ENCODE measurements around the gene CSRP3.
A peak's percentile ranks its signal among the peaks of the same experiment; 100 is the strongest.

Gene CSRP3

DNA sequence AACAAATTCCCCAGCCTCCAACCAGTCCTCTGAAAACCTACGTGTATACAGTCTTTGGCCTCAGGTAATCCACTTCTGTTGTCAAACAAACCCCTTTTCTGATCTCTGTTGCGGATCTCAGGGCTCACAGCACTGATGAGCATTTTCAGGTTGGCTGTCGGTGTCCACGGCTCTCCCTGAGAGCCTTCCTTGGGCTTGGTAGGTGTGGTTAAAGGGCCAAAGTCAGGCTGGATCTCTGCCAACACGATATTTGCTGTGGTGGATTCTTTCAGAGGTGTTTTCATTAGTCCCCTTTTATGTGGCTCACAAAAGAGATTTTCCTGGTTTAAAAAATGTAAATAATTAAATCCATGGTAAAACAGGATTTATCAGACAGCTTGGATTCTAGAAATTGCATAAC, 36.0 kb upstream of the CSRP3 start:
- TF ChIP-seq ARNTL (CRISPR knock-in tag; IDR thresholded peaks at IDR 0.05; ENCODE audit: borderline replicate concordance, low read depth), result no peak
- no peak for ATAC-seq

DNA sequence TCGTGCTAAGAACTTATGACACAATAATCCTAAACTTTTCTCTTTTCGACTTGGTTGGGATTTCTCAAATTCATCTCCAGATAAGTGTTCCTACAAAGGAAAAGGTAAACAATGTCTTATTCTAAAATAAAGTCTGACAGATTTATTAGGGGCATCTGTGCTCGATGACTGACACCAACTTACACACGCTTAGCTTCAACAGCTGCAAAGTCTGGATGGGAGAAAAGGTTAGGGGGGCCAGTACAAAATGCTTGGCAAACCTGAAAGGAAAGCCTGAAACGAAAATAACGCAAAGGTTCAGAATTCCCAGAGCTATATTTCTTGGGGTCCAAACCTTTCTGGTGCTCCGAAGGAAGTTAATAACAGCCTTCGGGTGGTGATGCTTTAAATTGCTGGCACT, 35.6 kb upstream of the CSRP3 start:
- ATAC-seq, result no peak
- no peak for TF ChIP-seq RARB (CRISPR knock-in tag; IDR thresholded peaks at IDR 0.05)
- TF ChIP-seq OSR1 (CRISPR knock-in tag; IDR thresholded peaks at IDR 0.05), result no peak
- no peak for TF ChIP-seq ZNF70 (CRISPR knock-in tag; IDR thresholded peaks at IDR 0.05)
- TF ChIP-seq, protein P1, sequence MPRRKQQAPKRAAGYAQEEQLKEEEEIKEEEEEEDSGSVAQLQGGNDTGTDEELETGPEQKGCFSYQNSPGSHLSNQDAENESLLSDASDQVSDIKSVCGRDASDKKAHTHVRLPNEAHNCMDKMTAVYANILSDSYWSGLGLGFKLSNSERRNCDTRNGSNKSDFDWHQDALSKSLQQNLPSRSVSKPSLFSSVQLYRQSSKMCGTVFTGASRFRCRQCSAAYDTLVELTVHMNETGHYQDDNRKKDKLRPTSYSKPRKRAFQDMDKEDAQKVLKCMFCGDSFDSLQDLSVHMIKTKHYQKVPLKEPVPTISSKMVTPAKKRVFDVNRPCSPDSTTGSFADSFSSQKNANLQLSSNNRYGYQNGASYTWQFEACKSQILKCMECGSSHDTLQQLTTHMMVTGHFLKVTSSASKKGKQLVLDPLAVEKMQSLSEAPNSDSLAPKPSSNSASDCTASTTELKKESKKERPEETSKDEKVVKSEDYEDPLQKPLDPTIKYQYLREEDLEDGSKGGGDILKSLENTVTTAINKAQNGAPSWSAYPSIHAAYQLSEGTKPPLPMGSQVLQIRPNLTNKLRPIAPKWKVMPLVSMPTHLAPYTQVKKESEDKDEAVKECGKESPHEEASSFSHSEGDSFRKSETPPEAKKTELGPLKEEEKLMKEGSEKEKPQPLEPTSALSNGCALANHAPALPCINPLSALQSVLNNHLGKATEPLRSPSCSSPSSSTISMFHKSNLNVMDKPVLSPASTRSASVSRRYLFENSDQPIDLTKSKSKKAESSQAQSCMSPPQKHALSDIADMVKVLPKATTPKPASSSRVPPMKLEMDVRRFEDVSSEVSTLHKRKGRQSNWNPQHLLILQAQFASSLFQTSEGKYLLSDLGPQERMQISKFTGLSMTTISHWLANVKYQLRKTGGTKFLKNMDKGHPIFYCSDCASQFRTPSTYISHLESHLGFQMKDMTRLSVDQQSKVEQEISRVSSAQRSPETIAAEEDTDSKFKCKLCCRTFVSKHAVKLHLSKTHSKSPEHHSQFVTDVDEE (CRISPR knock-in tag; IDR thresholded peaks at IDR 0.05), result no peak
- no peak for TF ChIP-seq ZFP30 (CRISPR knock-in tag; IDR thresholded peaks at IDR 0.05)
- TF ChIP-seq, protein P2, sequence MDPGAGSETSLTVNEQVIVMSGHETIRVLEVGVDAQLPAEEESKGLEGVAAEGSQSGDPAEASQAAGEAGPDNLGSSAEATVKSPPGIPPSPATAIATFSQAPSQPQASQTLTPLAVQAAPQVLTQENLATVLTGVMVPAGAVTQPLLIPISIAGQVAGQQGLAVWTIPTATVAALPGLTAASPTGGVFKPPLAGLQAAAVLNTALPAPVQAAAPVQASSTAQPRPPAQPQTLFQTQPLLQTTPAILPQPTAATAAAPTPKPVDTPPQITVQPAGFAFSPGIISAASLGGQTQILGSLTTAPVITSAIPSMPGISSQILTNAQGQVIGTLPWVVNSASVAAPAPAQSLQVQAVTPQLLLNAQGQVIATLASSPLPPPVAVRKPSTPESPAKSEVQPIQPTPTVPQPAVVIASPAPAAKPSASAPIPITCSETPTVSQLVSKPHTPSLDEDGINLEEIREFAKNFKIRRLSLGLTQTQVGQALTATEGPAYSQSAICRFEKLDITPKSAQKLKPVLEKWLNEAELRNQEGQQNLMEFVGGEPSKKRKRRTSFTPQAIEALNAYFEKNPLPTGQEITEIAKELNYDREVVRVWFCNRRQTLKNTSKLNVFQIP (CRISPR knock-in tag; IDR thresholded peaks at IDR 0.05; ENCODE audit: borderline replicate concordance, low read depth), result no peak
- no peak for TF ChIP-seq TOX (CRISPR knock-in tag; IDR thresholded peaks at IDR 0.05; ENCODE audit: borderline replicate concordance)

DNA sequence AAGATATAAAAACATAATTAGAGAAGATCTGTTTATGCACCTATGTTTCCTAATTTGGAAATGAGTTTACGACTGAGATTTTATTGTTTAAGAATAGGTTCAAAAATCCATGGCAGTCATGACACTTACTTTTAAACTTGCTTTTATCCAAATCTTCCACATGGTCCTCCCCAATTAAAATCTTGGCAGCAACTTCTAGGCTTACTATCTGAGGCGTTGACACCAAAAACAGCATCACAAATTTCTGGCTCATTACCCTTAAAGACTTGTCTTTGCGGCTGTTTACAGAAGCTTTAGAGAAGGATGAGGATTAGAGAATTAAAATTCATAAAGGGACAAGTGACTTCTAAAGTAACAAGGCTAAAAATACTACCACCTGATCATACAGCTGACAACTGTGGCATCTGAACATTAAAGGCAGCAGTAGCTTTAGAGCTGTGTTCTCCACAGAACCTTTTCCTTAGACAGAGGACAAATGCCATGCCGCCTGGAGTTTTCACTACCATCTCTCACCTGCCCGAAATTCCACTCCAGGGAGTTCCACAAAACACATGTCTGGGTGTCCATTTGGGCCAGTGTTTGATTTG, 32.5 kb upstream of the CSRP3 start:
- no peak for ATAC-seq
- TF ChIP-seq, protein P3, sequence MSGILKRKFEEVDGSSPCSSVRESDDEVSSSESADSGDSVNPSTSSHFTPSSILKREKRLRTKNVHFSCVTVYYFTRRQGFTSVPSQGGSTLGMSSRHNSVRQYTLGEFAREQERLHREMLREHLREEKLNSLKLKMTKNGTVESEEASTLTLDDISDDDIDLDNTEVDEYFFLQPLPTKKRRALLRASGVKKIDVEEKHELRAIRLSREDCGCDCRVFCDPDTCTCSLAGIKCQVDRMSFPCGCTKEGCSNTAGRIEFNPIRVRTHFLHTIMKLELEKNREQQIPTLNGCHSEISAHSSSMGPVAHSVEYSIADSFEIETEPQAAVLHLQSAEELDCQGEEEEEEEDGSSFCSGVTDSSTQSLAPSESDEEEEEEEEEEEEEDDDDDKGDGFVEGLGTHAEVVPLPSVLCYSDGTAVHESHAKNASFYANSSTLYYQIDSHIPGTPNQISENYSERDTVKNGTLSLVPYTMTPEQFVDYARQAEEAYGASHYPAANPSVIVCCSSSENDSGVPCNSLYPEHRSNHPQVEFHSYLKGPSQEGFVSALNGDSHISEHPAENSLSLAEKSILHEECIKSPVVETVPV (CRISPR knock-in tag; IDR thresholded peaks at IDR 0.05), result no peak
- TF ChIP-seq OSR1 (CRISPR knock-in tag; IDR thresholded peaks at IDR 0.05) (no peak), CSDC2 (CRISPR knock-in tag; IDR thresholded peaks at IDR 0.05) (no peak), PPARA (CRISPR knock-in tag; IDR thresholded peaks at IDR 0.05; ENCODE audit: borderline replicate concordance) (no peak), RARB (CRISPR knock-in tag; IDR thresholded peaks at IDR 0.05) (no peak), ZFP3 (CRISPR knock-in tag; IDR thresholded peaks at IDR 0.05) (no peak)

DNA sequence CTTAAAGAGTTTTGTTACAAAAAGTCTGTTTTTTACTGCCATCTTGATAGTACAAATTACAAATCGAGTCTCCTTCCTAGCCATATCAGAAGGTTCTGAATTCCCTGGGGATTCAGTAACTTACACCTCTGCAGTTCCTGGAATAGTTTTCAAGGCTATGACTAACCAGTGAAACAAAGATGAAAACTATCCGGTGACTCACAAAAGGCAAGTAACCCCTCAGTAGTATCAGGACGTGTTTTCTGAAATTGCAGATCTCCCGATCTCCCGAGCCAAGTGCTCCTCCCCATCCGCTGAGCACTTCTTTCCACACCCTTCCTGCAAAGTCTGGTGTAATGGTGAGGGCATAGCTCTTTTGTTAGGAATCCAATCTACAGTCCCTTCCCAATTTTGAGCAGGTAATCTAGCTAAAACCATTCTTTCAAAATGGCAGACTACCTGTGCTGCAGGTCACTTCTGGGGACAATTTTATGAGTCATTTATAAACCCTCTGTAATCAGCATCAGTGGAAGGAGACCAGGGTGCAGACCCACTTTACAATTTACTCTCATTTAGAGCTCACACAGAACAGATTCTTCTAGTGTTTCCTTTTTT, 31.2 kb upstream of the CSRP3 start:
- peak; percentile 93 for ATAC-seq
- TF ChIP-seq TCF4 (CRISPR knock-in tag; IDR thresholded peaks at IDR 0.05; ENCODE audit: borderline replicate concordance) (no peak), ZFP30 (CRISPR knock-in tag; IDR thresholded peaks at IDR 0.05) (no peak), ARNTL (CRISPR knock-in tag; IDR thresholded peaks at IDR 0.05; ENCODE audit: borderline replicate concordance, low read depth) (no peak), ZC3H10 (CRISPR knock-in tag; IDR thresholded peaks at IDR 0.05) (no peak), ESRRG (CRISPR knock-in tag; IDR thresholded peaks at IDR 0.05) (no peak), RARB (CRISPR knock-in tag; IDR thresholded peaks at IDR 0.05) (no peak), GLIS3 (CRISPR knock-in tag; IDR thresholded peaks at IDR 0.05) (no peak), OSR1 (CRISPR knock-in tag; IDR thresholded peaks at IDR 0.05) (no peak), PPARA (CRISPR knock-in tag; IDR thresholded peaks at IDR 0.05; ENCODE audit: borderline replicate concordance) (no peak), ISL1 (CRISPR knock-in tag; IDR thresholded peaks at IDR 0.05) (no peak), ZFP3 (CRISPR knock-in tag; IDR thresholded peaks at IDR 0.05) (no peak), ZNF70 (CRISPR knock-in tag; IDR thresholded peaks at IDR 0.05) (no peak), TOX (CRISPR knock-in tag; IDR thresholded peaks at IDR 0.05; ENCODE audit: borderline replicate concordance) (no peak; the same call in 1 of the 2 replicates), CSDC2 (CRISPR knock-in tag; IDR thresholded peaks at IDR 0.05) (no peak), BACH2 (CRISPR knock-in tag; IDR thresholded peaks at IDR 0.05; ENCODE audit: borderline replicate concordance) (no peak)
- TF ChIP-seq, protein P4, sequence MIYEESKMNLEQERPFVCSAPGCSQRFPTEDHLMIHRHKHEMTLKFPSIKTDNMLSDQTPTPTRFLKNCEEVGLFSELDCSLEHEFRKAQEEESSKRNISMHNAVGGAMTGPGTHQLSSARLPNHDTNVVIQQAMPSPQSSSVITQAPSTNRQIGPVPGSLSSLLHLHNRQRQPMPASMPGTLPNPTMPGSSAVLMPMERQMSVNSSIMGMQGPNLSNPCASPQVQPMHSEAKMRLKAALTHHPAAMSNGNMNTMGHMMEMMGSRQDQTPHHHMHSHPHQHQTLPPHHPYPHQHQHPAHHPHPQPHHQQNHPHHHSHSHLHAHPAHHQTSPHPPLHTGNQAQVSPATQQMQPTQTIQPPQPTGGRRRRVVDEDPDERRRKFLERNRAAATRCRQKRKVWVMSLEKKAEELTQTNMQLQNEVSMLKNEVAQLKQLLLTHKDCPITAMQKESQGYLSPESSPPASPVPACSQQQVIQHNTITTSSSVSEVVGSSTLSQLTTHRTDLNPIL (CRISPR knock-in tag; IDR thresholded peaks at IDR 0.05; ENCODE audit: low read depth), result no peak
- TF ChIP-seq, protein P3 (CRISPR knock-in tag; IDR thresholded peaks at IDR 0.05), result no peak
- TF ChIP-seq, protein P1 (CRISPR knock-in tag; IDR thresholded peaks at IDR 0.05), result no peak
